Measurements from ENCODE around the gene RGS12.

The RGS12 gene

DNA sequence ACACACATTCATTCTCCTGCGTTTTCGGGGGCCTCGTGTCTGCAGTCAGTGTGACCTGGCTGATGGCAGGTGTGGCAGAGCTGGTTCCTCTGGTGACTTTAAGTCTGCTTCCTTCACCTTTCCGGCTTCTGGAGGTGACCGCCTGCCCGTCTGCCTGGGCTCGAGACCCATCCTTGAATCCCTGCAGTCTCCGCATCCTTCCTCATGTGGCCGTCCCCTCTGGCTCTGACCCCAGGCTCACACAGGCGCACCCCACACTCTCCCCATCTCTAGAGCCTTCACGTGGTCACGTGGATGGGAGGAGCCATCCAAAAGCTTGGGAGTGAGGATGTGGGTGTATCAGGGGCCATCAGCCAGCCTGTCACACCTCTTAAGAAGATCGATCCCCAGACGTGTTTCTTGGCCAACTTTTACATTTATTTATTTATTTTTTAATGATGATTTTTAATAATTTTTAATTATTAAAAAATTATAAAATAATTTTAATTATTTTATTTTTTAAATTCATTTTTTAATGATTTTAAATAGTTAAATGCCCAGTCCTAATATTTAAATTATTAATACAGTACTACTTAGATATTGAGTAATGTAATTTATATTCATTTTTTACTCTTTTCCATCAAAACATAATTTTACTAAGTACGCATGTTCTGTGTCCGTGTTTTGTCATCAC, 20.9 kb downstream of the RGS12 start:
- no peak for DNase-seq

DNA sequence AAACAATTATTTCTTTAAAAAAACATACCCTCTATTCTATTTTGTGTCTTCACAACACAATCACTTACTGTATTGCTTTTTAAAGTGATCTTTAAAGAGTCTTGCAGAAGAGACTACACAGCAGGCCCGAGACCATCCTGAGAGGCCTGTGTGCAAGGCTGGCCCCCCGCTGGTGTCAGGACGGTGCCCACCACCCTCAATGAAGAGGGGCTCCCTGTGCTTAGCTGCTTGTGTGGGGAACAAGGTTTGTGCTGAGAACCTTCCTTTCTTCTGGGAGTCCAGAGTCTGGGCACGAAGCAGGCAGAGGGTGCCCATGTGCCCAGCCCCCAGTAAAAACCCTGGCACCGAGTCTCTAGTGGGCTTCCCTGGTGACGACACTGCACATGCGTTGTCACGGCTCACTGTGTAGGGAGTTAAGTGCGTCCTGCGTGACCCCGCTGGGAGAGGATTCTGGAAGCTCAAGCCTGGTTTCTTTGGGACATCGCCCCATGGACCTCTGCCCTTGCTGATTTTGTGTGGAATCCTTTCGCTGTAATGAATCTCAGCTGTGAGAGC, 22.0 kb downstream of the RGS12 start:
- DNase-seq: no peak

DNA sequence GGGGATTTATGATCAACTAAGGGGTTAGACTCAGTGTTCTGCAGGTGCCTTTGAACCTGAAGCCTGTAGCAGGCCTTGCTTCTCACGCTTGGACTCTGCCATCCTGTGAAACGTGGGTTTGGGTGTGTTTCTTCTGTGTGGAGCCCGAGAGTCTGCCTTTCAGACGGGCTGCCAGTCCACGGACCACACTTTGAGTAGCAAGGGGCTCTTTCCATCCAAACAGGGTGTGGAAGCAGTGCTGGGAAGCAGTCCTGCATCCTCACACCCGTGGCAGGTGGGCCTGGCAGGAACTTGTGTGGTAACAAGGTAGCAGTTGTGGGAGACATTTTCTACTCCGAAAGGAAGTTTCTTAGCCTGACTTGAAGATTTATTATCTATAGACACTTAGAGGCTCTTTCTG, 22.7 kb downstream of the RGS12 start:
- no peak for DNase-seq

DNA sequence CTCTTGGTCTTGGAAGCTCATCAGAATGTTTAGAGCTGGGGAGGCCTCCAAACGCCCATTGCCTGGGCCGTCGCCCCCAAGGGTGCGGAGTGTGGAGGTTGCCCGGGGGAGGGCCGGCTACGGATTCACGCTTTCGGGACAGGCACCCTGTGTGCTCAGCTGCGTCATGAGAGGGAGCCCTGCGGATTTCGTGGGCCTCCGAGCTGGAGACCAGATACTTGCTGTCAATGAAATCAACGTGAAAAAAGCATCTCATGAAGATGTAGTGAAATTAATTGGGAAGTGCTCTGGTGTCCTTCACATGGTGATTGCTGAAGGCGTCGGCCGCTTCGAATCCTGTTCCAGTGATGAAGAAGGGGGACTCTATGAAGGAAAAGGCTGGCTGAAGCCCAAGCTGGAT, 23.3 kb downstream of the RGS12 start:
- DNase-seq: no peak

DNA sequence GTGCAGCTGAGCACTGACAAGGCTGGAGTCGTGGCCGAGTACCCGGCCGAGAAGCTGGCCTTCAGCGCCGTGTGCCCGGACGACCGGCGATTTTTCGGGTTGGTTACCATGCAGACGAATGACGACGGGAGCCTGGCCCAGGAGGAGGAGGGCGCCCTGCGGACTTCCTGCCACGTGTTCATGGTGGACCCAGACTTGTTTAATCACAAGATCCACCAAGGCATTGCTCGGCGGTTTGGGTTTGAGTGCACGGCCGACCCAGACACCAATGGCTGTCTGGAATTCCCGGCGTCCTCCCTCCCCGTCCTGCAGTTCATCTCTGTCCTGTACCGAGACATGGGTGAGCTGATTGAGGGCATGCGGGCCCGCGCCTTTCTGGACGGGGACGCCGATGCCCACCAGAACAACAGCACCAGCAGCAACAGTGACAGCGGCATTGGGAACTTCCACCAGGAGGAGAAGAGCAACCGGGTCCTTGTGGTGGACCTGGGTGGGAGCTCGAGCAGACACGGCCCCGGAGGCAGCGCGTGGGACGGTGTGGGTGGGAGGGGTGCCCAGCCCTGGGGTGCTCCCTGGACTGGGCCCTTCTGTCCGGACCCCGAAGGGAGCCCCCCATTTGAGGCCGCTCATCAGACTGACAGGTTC, 24.3 kb downstream of the RGS12 start:
- no peak for DNase-seq

DNA sequence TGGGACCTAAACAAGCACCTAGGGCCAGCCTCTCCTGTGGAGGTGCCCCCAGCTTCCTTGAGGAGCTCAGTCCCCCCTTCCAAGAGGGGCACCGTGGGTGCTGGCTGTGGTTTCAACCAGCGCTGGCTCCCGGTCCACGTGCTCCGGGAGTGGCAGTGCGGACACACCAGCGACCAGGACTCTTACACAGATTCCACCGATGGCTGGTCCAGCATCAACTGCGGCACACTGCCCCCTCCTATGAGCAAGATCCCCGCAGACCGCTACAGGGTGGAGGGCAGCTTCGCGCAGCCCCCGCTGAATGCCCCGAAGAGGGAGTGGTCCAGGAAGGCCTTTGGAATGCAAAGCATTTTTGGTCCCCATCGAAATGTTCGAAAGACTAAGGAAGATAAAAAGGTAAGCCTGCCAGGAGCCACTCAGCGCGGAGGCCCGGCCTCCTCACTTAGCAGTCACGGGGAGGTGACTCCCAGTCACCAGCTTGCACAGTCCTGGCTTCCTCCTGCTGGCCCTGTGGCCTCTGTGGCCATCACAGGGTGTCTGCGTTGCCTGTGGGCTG, 24.9 kb downstream of the RGS12 start:
- DNase-seq: no peak

DNA sequence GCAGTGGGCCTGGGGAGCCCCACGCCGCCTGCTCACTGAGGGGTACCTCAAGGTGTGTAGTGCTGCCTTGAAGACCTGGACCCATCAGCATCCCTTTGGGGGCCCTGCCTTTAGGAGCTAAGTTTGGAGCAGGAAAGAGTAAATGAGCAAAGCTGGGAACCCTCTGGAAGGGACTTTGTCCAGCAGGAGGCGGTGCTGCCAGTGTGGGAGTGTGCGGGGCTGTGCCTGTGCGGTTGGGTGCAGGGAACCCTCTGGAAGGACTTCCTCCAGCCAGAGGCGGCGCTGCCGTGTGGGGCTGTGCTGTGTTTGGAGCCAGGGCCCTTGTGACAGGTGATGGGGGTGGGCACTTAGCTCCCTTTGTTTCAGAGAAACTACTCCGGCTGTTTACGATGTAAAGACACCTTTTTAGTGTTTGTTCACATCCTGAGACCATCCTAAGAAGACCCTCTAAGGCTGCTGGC, 25.8 kb downstream of the RGS12 start:
- DNase-seq: no peak

DNA sequence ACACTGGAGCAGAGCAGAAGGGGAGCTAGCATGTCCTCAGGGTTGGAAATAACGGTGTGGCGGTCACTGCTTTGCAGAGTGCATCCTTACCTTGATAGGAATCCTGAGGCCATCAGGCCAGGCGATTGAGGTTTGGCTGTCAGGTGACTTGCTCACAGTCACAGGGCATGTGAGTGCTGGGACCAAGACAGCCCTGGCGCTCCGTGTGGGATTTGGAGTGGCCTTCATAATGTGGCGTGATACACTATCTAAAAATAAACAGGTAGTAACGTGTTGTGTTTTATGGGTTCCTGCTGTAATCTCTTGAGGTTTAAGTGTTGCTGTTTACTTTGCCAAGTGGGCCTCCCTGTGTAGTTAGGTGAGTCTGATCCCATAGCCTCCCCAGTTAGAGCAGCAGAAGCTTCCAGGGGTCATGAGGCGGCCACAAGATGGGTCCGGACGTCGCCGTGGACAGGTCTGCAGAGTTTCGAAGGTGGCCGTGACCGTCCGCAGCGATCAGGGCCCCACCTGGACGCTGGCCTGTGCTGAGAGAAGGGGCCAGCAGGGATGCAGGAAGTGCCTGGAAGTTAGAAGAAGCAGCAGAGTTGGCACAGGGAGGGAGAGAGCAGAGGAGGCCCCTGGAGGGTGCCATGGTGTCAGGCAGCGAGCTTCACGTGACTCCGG, 27.7 kb downstream of the RGS12 start:
- DNase-seq: peak in 1 of 3 experiments; percentile 44

DNA sequence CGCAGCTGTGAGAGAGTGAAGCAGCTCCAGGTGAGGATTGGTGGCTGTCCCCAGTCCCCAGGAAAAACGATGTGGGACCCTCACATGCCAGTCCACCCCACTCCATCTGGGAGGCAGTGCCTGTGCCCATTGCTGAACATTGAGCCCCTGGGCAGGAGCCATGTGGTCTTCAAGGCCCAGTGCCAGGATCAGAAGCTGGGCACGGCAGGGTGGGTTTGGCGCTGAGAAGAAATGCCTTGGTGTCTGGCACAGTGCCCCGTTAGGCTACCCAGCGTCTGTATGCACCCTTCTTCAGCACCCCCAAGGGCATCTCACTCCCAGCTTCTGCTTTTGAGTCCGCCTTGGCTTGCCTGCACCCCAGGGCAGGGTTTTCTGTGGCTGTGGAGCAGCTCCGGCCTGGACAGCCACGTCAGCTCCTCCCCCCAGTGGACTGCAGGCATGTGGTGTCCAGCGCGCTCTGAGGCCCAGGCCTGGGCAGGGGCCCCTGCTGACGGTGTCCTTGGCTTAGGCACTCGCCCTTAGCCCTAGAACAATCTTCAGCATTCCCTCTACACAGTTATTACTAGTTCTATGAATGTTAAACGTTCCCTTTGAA, 28.6 kb downstream of the RGS12 start:
- no peak for DNase-seq

DNA sequence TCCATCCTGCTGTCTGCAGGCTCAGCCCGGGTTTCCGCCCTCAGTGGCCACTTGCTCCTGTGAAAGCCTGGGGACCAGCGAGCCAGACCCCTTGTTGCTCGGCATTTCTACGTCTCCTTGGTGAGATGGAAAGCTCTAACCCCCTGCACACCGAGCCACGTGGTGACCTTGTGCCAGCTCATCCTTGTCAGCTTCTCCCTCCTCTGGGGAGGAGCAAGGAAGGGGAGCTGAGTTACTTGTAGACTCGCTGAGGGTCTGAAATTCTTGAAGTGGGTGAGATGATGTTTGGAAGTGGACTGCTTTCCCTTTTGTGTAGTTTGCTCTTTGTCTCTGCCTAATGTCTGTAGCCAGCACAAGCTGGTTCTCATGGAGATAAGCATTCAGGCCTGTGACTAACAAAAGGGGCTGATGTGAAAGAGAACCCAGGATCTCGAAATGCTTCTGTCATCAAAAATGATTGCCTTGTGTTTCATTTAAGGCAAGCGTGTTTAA, 29.3 kb downstream of the RGS12 start:
- peak in 1 of 3 experiments; percentile 6 for DNase-seq

DNA sequence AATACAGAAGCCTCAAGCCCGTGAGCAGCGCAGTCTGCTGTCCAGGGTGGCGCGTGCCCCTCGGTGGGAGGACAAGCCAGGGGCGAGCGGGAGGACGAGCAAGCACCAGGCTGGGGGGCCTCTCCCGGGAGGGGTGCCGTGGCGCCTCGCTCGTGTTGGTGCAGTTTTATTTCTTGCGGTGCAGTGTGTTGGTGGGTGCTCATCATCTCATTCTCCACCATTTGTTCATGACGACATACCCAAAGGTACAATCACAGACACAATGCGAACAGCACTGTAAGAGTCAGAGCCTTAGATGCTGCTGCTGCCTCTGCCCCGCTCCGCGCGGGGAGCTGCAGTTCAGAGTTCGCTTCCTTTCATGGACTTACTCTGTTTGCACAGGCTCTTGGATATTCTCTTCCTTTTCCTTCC, 30.3 kb downstream of the RGS12 start:
- DNase-seq: no peak

DNA sequence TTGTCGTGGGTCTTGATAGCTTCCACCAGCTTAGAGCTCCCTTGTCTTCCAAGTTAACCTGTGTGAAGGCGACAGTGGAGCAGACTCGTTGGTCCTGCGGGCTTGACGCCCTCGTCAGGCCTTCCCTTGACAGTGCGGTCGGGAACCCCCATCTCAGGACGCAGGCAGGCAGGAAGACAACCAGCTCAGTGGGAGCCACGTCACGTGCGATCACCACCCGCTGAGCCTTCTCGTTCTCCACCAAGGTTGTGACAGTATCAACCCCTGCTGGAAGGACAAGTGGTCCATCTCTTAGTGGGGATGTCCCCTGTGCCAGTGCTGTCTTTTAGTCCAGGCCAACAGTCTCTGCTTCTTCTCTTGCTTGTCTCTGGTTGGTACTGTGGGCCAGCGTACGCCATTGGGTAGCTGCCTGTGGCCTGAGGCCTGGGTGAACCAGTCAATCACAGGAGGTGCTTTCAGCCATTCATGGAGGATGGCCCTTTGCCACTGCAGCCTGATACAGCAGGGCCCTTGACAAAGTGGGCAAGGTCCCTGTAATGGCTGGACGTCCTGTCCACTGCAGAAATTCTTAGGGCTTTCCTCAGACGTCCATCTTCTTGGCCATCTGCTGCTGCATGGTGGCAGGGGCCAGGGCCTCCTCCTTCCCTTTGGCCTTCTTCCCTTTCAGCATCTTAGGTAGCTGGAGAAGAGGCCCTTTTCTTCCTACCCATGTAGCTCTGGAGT, 31.4 kb downstream of the RGS12 start:
- no peak for DNase-seq

DNA sequence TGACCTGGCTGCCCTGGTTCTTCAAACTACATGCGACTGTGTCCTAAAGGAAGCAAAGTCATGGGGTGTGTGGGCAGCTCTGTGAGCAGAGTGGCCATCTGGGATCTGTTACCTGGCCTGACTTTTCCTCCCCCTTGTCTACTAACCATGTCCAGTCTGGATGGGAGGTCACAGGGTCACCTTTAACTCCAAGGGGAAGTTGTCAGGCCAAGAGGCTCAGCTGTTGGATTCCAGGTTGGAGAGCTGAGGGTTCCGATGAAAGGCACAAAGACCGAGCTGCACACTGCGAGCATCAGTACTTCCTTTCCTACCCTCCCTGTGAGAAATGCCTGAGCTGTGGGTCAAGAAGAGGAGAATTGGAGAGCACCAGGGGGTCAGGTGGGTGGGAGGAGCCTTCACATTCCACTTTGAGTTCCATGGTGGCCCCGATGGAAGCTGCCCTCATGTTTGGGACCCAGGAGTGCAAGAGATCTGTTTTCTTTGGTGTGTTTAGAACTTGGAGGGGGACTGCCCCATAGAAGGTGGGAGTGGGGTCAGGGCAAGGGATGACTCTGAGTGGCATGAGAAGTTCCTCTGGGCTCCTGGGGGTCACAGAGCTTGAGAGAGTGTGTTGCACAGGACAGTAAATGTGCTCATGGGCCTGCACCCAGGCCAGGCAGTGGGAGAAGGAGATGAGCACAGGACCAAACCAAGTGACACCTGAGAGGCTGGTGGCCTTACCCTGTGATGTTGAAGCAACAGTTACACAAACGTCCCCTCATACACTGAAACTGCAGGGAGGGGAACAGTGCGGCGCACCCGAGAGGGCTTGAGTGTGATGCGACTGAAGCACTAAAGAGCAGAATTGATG, 36.2 kb downstream of the RGS12 start:
- DNase-seq: no peak

DNA sequence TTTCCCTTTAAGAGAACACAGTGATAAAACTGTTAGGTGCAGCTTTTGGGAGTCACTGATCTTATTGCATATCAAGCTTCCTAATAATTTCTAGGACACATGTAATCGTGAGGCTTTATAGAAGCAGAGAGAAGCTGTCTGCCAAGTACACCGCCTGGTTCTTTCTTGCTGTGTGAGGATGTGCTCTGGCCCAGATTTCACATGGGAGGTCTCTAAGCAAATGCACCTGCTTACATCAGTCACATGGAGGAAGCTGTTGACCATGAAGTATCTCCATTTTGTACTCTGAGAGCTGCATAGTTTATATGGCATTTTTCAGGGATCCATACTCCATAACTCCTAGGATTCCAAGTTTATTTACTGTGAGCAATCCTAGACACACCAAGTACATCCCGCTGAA, 37.1 kb downstream of the RGS12 start:
- no peak for DNase-seq

DNA sequence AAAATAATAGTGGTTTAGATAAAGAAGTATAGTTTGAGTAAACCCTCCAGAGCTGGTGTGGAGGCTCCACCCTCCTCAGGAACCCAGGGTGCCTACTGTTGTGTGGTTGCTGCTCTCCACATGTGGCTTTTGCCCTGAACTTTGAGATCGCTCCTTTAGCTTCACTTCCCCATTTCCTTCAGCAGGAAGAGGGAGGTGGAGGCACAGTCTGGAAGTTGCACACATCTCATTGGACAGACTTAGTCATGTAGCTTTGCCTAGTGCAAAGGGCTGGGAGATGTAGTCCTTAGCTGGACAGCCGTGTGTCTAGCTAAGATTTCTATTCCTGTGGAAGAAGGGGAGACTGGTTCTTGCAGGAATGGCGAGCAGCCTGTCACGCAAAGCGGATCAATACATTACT, 37.9 kb downstream of the RGS12 start:
- DNase-seq: no peak

DNA sequence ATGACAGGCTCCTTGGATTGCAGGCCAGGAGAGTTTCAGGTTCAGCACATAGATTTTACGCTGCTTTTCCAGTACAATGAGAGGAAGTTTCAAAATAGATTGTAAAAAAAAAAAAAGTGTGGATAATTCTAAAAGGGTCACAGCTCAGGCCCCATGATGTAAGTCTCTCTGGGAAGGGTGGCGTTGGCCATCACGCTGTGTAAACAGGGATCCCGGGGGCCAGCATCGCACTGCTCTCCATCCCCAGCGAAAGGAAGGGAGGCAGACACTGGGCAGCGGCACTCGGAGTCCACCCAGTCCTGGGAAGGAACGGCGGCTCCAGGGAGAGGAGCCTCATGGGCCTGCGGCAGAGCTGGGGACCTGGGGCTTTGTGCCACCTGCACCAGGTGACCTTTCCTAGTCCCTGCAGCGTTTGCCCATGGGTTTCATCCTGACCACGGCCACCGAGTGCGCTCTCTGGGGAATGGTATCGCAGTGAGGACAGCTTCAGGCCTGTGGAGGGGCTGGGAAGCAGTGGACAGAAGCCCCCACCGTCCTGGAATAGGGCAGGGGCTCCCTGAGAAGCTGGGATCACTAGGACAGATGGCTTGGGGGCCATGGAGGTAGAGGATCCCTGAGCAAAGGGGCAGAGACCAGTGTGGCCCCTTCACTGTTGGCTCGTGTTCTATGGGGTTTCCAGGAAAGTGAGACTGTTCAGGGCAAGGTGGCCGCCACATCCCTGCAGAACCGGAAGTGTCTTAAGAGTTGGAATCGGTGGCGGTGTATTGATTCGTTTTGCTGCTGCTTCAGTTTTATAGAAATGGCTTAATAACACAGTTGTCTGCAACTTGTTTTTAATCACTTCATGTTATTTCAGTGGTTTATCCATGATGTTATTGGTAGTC, 38.9 kb downstream of the RGS12 start:
- DNase-seq: no peak

DNA sequence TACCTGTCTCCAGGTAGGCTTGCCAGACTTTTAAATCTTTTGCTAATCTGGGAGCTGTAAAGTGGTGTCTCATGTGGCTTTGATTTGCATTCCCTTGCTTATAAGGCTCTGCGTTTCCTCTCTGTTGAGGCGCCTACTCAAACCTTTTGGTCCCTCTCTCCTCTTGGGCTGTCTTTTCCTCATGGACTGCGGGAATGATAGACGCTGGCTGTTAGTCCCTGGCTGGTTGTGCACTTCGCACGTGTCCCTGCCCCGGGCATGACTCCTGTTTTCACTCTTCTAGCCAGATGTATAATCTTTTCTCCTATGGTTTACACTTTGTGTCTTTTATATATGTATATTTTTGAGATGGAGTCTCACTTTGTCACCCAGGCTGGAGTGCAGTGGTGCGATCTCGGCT, 39.7 kb downstream of the RGS12 start:
- DNase-seq: no peak

DNA sequence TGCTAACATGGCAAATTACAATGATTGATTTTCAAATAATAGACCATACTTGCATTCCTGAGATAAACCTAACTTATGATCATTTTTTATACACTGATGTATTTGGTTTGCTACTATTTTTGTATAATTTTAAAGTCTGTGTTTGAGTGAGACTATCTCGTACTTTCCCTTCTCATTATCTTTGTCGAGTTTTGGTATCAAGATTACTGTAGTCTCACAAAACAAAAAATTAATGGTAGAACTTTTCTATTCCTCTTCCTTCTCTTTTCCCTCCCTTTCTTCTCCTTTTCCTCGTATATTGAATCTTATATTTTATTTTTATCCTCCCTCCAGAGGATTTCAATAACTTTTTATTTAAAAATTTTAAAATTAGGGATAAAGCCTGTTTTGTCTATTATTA, 41.5 kb downstream of the RGS12 start:
- no peak for DNase-seq

DNA sequence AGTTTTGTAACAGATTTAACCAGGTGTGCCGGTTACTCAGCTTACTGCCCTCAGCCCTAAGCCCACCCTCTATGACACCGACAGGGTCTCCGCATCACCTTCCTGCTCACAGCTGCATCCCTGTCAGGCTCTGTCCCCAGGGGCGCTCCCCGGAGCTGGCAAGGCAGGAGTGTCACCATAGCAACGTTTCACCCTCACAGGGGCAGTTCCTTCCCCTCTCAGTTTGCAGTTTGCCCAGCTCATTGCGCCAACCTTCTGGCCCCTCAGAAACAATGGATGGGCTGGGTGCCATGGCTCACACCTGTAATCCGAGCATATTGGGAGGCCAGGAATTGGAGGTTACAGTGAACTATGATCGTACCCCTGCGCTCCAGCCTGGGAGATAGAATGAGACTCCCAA, 42.6 kb downstream of the RGS12 start:
- peak in 1 of 3 experiments; percentile 55 for DNase-seq

DNA sequence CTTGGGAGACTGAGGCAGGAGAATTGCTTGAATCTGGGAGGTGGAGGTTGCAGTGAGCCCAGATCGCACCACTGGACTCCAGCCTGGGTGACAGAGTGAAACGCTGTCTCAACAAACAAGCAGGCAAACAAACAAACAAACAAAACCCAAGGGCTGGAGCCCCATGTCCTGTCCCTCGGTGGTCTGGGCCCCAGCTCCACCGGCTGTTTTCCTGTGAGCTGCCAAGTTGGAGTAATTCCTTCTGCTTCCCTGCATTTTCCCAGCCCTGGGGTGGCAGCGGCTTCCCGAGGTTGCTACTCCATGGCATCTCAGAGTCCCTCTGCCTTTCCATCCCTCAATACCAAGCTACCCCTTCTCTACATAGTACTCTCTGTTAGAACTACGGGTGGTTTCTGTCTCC, 43.2 kb downstream of the RGS12 start:
- no peak for DNase-seq
